H1 (cell line): ENCODE measurements around the gene AHRR. TPM values are rescaled to one million over a fixed set of nuclear protein-coding genes. Genes with fewer than 3 reads are reported as not detected.

Experiments used
- CTCF ChIA-PET: fragments of 300-600 bp; sonication (Branson Sonifier 250); formaldehyde crosslinking; loops from one replicate; lab custom pipeline; 2021; ENCODE audit not compliant: partially characterized antibody; lab: Charles Lee
- POLR2A ChIA-PET: fragments of 300-600 bp; sonication (Branson Sonifier 250); formaldehyde crosslinking; loops from one replicate; lab custom pipeline; 2021; ENCODE audit warnings: inconsistent platforms; ENCODE audit not compliant: partially characterized antibody; lab: Charles Lee
- DNase-seq, 2 experiments: peaks; one replicate each; pipeline versions ENCODE4 v3.0.0 to v3.0.0-alpha.2; 2010 to 2022; ENCODE audit warnings: low spot score in 2 of 2, low read depth in 1 of 2, mixed read lengths in 1 of 2
- FAIRE-seq: peaks from 2 replicates; lab custom pipeline; 2011; peaks lifted over from hg19 to GRCh38; lab: Jason Lieb, UNC
- H2AFZ ChIP-seq: 2 replicates; pipeline ENCODE4 v1.8.1; 2012; ENCODE audit warnings: low read length, inconsistent platforms
- H2AK5ac ChIP-seq: 2 replicates; pipeline ENCODE4 v1.6.1; 2013; ENCODE audit warnings: low read depth, low read length
- H2BK120ac ChIP-seq: replicated peaks from 2 replicates; pipeline ENCODE3; 2013; ENCODE audit warnings: low read depth, low read length, inconsistent platforms
- H2BK12ac ChIP-seq: 2 replicates; pipeline ENCODE4 v1.6.1; 2013; ENCODE audit warnings: low read depth, low read length
- H2BK15ac ChIP-seq: 2 replicates; pipeline ENCODE4 v1.6.1; 2013; ENCODE audit warnings: low read length
- H2BK20ac ChIP-seq: 2 replicates; pipeline ENCODE4 v1.6.1; 2013; ENCODE audit warnings: low read length
- H2BK5ac ChIP-seq: 2 replicates; pipeline ENCODE4 v1.6.1; 2013; ENCODE audit warnings: low read depth, low read length
- H3K14ac ChIP-seq: 2 replicates; pipeline ENCODE4 v1.6.1; 2013; ENCODE audit warnings: inconsistent platforms; ENCODE audit not compliant: insufficient read length
- H3K18ac ChIP-seq: 2 replicates; pipeline ENCODE4 v1.6.1; 2013; ENCODE audit warnings: low read length; ENCODE audit errors: extremely low read depth
- H3K23ac ChIP-seq: 2 replicates; pipeline ENCODE4 v1.6.1; 2013; ENCODE audit warnings: inconsistent platforms; ENCODE audit not compliant: insufficient read length
- H3K23me2 ChIP-seq: 2 replicates; pipeline ENCODE4 v1.6.1; 2013; ENCODE audit warnings: low read depth, low read length
- H3K27ac ChIP-seq: 2 replicates; pipeline ENCODE4 v1.6.1; 2011; ENCODE audit warnings: low read depth, low read length, inconsistent platforms
- H3K27me3 ChIP-seq, 4 experiments: replicated peaks in 1 of 4; 1 replicate in 1 of 4; 2 replicates in 3 of 4; pipeline versions ENCODE4 v1.6.1 to v1.8.1; 2011 to 2013; ENCODE audit warnings: low read length in 3 of 4, mild to moderate bottlenecking in 3 of 4, inconsistent platforms in 2 of 4, mixed read lengths in 2 of 4, moderate library complexity in 1 of 4; ENCODE audit not compliant: control insufficient read depth in 3 of 4, insufficient read depth in 3 of 4; ENCODE audit errors: extremely low read depth in 1 of 4
- H3K36me3 ChIP-seq, 4 experiments: 2 replicates each; pipeline versions ENCODE4 v1.6.1 to v1.8.1; 2011 to 2013; ENCODE audit warnings: mild to moderate bottlenecking in 4 of 4, low read length in 3 of 4, moderate library complexity in 2 of 4, control low read depth in 1 of 4, inconsistent platforms in 1 of 4; ENCODE audit not compliant: insufficient read depth in 4 of 4, control insufficient read depth in 2 of 4
- H3K4ac ChIP-seq: replicated peaks from 2 replicates; pipeline ENCODE3; 2013; ENCODE audit warnings: low read length, low read depth, mixed read lengths, inconsistent platforms; ENCODE audit not compliant: insufficient read length
- H3K4me1 ChIP-seq, 4 experiments: replicated peaks in 1 of 4; 1 replicate in 1 of 4; 2 replicates in 3 of 4; pipeline versions ENCODE4 v1.6.1 to v1.8.1; 2011 to 2013; ENCODE audit warnings: low read length in 3 of 4, inconsistent platforms in 2 of 4, mixed read lengths in 1 of 4; ENCODE audit not compliant: insufficient read depth in 4 of 4, control insufficient read depth in 3 of 4
- H3K4me2 ChIP-seq, 2 experiments: 2 replicates each; pipeline versions ENCODE4 v1.6.1 to v1.8.1; 2011 to 2013; ENCODE audit warnings: low read depth in 2 of 2, low read length in 2 of 2, control low read depth in 1 of 2, inconsistent platforms in 1 of 2, mild to moderate bottlenecking in 1 of 2; ENCODE audit not compliant: insufficient read depth in 1 of 2
- H3K4me3 ChIP-seq, 4 experiments: fragments of 200-600, 300-600 bp in 1 of 4; sonication (generic), shearing (Covaris generic), sonication (Bioruptor Twin) in 1 of 4; 2 replicates each; pipeline versions ENCODE4 v1.5.1 to v1.8.1; 2011 to 2016; ENCODE audit warnings: low read length in 4 of 4, low read depth in 3 of 4, control low read depth in 2 of 4, inconsistent platforms in 2 of 4, mild to moderate bottlenecking in 2 of 4, mixed read lengths in 1 of 4, moderate library complexity in 1 of 4; ENCODE audit not compliant: insufficient read depth in 2 of 4; ENCODE audit errors: extremely low read depth in 1 of 4
- H3K56ac ChIP-seq: replicated peaks from 2 replicates; pipeline ENCODE3; 2013; ENCODE audit warnings: low read depth, mild to moderate bottlenecking, mixed read lengths, low read length, inconsistent platforms; ENCODE audit not compliant: insufficient read length
- H3K79me1 ChIP-seq: 2 replicates; pipeline ENCODE4 v1.6.1; 2013; ENCODE audit warnings: low read depth, low read length, control low read depth
- H3K79me2 ChIP-seq, 2 experiments: 2 replicates each; pipeline versions ENCODE4 v1.6.1 to v1.8.1; 2012 to 2013; ENCODE audit warnings: low read length in 2 of 2, mild to moderate bottlenecking in 2 of 2, inconsistent platforms in 1 of 2; ENCODE audit not compliant: insufficient read depth in 2 of 2, control insufficient read depth in 1 of 2
- H3K9ac ChIP-seq, 4 experiments: replicated peaks in 1 of 4; 1 replicate in 1 of 4; 2 replicates in 3 of 4; pipeline versions ENCODE4 v1.6.1 to v1.8.1; 2011 to 2013; ENCODE audit warnings: low read depth in 3 of 4, low read length in 3 of 4, control low read depth in 2 of 4, mild to moderate bottlenecking in 2 of 4, moderate library complexity in 2 of 4, inconsistent platforms in 1 of 4; ENCODE audit errors: extremely low read depth in 1 of 4
- H3K9me3 ChIP-seq, 2 experiments: 2 replicates each; pipeline versions ENCODE4 v1.6.1 to v1.8.1; 2012 to 2013; ENCODE audit warnings: mild to moderate bottlenecking in 2 of 2, moderate library complexity in 2 of 2, control low read depth in 1 of 2, inconsistent platforms in 1 of 2, low read depth in 1 of 2, low read length in 1 of 2, mixed read lengths in 1 of 2; ENCODE audit not compliant: insufficient read depth in 2 of 2
- H4K20me1 ChIP-seq, 2 experiments: replicated peaks in 1 of 2; 2 replicates each; pipeline versions ENCODE3 to v1.8.1; 2011 to 2013; ENCODE audit warnings: inconsistent platforms in 2 of 2, low read length in 2 of 2, mild to moderate bottlenecking in 1 of 2; ENCODE audit not compliant: insufficient read depth in 2 of 2, control insufficient read depth in 1 of 2
- H4K5ac ChIP-seq: 2 replicates; pipeline ENCODE4 v1.6.1; 2013; ENCODE audit warnings: low read length, low read depth, mixed read lengths, inconsistent platforms; ENCODE audit not compliant: insufficient read length
- H4K8ac ChIP-seq: 2 replicates; pipeline ENCODE4 v1.8.0; 2013; ENCODE audit warnings: mild to moderate bottlenecking, moderate library complexity, low read length, inconsistent platforms; ENCODE audit not compliant: insufficient read depth; ENCODE audit errors: extremely low read depth
- H4K91ac ChIP-seq: replicated peaks from 2 replicates; pipeline ENCODE3; 2013; ENCODE audit warnings: low read length, mixed read lengths, inconsistent platforms; ENCODE audit not compliant: insufficient read length
- ASH2L ChIP-seq: fragments of 200-600, 300-600 bp; sonication (generic); IDR thresholded peaks from one replicate; pipeline ENCODE4 v1.7.1; 2017; ENCODE audit warnings: low read length
- FOSL1 ChIP-seq: IDR thresholded peaks from 2 replicates; pipeline ENCODE4 v1.6.1; 2011; ENCODE audit warnings: mild to moderate bottlenecking, low read depth, low read length, moderate library complexity; ENCODE audit not compliant: insufficient read depth
- HDAC6 ChIP-seq: IDR thresholded peaks from one replicate; pipeline ENCODE4 v1.7.1; 2012; ENCODE audit warnings: low read depth, mild to moderate bottlenecking, inconsistent platforms, low read length, moderate library complexity
- KDM5A ChIP-seq: fragments of 200-600 bp; IDR thresholded peaks from 2 replicates; pipeline ENCODE4 v1.7.1; 2012; ENCODE audit warnings: mild to moderate bottlenecking, low read length, inconsistent platforms, mixed read lengths
- MAFK ChIP-seq: IDR thresholded peaks from 2 replicates; pipeline ENCODE4 v1.6.1; 2012; ENCODE audit warnings: low read depth, mild to moderate bottlenecking, improper control_type of control experiment, low read length
- POLR2AphosphoS5 ChIP-seq: IDR thresholded peaks from 2 replicates; pipeline ENCODE4 v1.6.1; 2011; ENCODE audit warnings: low read depth, low read length
- WGBS, 2 experiments: shearing (Covaris generic) in 1 of 2; methylation state at CpG; one replicate each; pipeline versions ENCODE4 v1.1.6 to v1.1.7; 2013 to 2015; ENCODE audit warnings: low lambda C conversion rate in 2 of 2, mixed read lengths in 2 of 2, inconsistent platforms in 1 of 2, low coverage in 1 of 2, missing lambda C conversion rate in 1 of 2; ENCODE audit not compliant: insufficient replicate concordance in 2 of 2, insufficient coverage in 1 of 2, insufficient read length in 1 of 2; ENCODE audit errors: extremely low coverage in 1 of 2, missing lambda C conversion rate in 1 of 2; 5-methylcytosine and 5-hydroxymethylcytosine counted together
- polyA plus RNA-seq, 7 experiments: library from polyadenylated mRNA; depleted of rRNA in 3 of 7; stranded (reverse) in 5 of 7; unstranded in 2 of 7; fragments of >200 nt in 5 of 7; fragments of 200-250 nt in 2 of 7; gene quantifications; 1 replicate in 5 of 7; 2 replicates in 1 of 7; 4 replicates in 1 of 7; pipeline versions ENCODE4 v1.2.1 to v1.2.3, GENCODE V29; 2011 to 2013; ENCODE audit warnings: missing spikeins in 2 of 7, mixed read lengths in 2 of 7
- total RNA-seq: library from RNA; stranded (reverse); fragmentation: NEBNext Ultra II Directional; extraction: Animal tissue kit (Norgen Biotek cat#: 25700); gene quantifications from 2 replicates; pipeline ENCODE4 v1.2.1, GENCODE V29; 2021

AHRR gene
- total and polyA plus RNA-seq, 2 of the 8 experiments (the other 6 are each of a cell fraction or from before 2014, with no cell fraction given): 0.41 to 0.80 TPM

DNA sequence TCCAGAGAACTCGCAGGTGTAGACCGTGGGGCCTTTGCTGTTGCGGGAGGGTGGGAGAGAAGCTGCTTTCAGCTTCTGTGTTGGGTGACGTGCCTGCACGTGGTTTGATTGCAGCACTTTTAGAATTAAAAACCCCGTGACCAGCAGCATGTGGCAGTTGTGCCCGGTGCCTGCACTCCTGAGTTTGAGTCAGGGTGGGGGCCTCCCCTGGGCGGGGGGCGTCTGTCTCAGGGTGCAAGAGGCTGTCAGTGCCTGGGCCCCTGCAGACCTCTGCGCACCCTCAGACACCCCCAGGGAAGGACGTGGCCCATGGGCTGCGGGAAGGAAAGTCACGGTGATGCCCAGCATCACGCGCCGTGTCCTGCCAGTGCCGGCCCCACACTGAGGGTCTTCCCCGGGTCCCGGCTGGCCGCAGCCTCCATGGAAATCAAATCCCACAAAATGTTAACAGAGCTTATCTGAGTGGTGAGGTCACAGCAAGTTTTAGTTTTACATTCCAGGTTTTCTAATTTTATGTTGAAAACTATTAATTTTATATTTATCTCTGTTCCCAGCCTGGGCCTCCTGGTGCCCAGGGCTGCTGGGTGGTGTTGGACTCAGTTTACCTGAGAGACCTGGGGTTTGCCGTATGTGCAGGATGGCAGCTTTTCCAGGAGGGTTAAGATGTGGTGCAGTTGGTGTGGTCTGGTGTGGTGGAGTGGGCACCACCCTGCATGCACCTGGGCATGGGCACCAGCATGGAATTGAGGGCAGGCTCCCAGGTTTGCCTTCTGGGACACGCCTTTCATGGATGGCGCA lies 33.3 kb downstream of the AHRR start:
- POLR2A ChIA-PET: interaction anchor here (1.0 to 1.4 kb wide), 2 partner anchors 18 to 21 kb away, joined by 3 read pairs; no protein-coding TSS in a partner anchor
- H3K27me3 ChIP-seq: no peaks in the 10 kb centered on the region
- H3K4me2 ChIP-seq: no peak overlapping the region
- H3K56ac ChIP-seq: no peak overlapping the region
- TF ChIP-seq KDM5A: no peak
- no peak for TF ChIP-seq POLR2AphosphoS5
- no peak for TF ChIP-seq FOSL1
- no peak for TF ChIP-seq ASH2L
- TF ChIP-seq HDAC6: no peak
- TF ChIP-seq MAFK: no peak
- TF ChIP-seq, all 59 proteins: peak for 0
- 88% methylated on average over 22 of the region's 23 CpGs; no CpG with 5 or more reads in 1 of the 2 experiments for WGBS, 2 experiments
- H4K91ac ChIP-seq: no peak overlapping the region
- no peak overlapping the region for H3K14ac ChIP-seq
- no peak overlapping the region for H2BK12ac ChIP-seq
- H3K4ac ChIP-seq: no peak overlapping the region
- H3K9me3 ChIP-seq: no peaks in the 10 kb centered on the region
- H4K20me1 ChIP-seq: no peaks in the 10 kb centered on the region
- H3K79me1 ChIP-seq: no peaks in the 10 kb centered on the region
- H4K5ac ChIP-seq: no peak overlapping the region
- no peaks in the 10 kb centered on the region for H3K23me2 ChIP-seq
- H2AFZ ChIP-seq: no peak overlapping the region
- CTCF ChIA-PET: interaction anchor here (1.0 to 6.2 kb wide), 10 partner anchors 8 to 82 kb away, joined by 3 to 38 read pairs (median 4); no protein-coding TSS in a partner anchor
- no peak overlapping the region for H2BK120ac ChIP-seq
- no peak overlapping the region for H2BK5ac ChIP-seq
- no peak for DNase-seq
- H3K18ac ChIP-seq: no peak overlapping the region
- H3K36me3 ChIP-seq: no peaks in the 10 kb centered on the region
- no peak overlapping the region for H3K4me3 ChIP-seq
- H4K8ac ChIP-seq: no peak overlapping the region
- no peak overlapping the region for H2BK15ac ChIP-seq
- H3K4me1 ChIP-seq: no peaks in the 10 kb centered on the region
- no peaks in the 10 kb centered on the region for H3K79me2 ChIP-seq
- no peak overlapping the region for H3K27ac ChIP-seq
- FAIRE-seq: no peak
- no peak overlapping the region for H3K23ac ChIP-seq
- no peak overlapping the region for H2AK5ac ChIP-seq
- H2BK20ac ChIP-seq: no peak overlapping the region
- no peak overlapping the region for H3K9ac ChIP-seq
